Measurements from ENCODE around the gene ATRX.

GRCh38 chrX:77749695-77750094 lies 36.3 kb downstream of the ATRX start:
- TF ChIP-seq, protein P1, sequence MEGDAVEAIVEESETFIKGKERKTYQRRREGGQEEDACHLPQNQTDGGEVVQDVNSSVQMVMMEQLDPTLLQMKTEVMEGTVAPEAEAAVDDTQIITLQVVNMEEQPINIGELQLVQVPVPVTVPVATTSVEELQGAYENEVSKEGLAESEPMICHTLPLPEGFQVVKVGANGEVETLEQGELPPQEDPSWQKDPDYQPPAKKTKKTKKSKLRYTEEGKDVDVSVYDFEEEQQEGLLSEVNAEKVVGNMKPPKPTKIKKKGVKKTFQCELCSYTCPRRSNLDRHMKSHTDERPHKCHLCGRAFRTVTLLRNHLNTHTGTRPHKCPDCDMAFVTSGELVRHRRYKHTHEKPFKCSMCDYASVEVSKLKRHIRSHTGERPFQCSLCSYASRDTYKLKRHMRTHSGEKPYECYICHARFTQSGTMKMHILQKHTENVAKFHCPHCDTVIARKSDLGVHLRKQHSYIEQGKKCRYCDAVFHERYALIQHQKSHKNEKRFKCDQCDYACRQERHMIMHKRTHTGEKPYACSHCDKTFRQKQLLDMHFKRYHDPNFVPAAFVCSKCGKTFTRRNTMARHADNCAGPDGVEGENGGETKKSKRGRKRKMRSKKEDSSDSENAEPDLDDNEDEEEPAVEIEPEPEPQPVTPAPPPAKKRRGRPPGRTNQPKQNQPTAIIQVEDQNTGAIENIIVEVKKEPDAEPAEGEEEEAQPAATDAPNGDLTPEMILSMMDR (IDR thresholded peaks at IDR 0.05; ENCODE audit: extremely low read depth in 1 of 2, insufficient read depth in 1 of 2, low read depth in 1 of 2, low read length in 2 of 2): no peak
- no peak for TF ChIP-seq POLR2A (IDR thresholded peaks at IDR 0.05; ENCODE audit: low read depth, low read length)
- no peak for TF ChIP-seq EZH2 (IDR thresholded peaks at IDR 0.05; ENCODE audit: borderline replicate concordance, low read depth, low read length, severe bottlenecking)
- no peak for TF ChIP-seq POLR2AphosphoS5 (IDR thresholded peaks at IDR 0.05; ENCODE audit: insufficient read depth, low read depth, low read length)
- TF ChIP-seq, protein P2, sequence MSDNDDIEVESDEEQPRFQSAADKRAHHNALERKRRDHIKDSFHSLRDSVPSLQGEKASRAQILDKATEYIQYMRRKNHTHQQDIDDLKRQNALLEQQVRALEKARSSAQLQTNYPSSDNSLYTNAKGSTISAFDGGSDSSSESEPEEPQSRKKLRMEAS (IDR thresholded peaks at IDR 0.05; ENCODE audit: insufficient read depth, insufficient read length): no peak
- TF ChIP-seq FOS (IDR thresholded peaks at IDR 0.05; ENCODE audit: borderline replicate concordance, insufficient read depth, low read length): no peak
- TF ChIP-seq JUN (IDR thresholded peaks at IDR 0.05; ENCODE audit: borderline replicate concordance, insufficient read depth, insufficient read length, low read depth): no peak
